ENCODE data around the gene ARL13A.

The ARL13A gene

GRCh38 chrX:100944601-100945000 is 24.9 kb upstream of the ARL13A start:
- no peaks in the 10 kb centered on the region for H3K4me1 ChIP-seq (ENCODE audit: low read depth, poor library complexity, severe bottlenecking)
- H3K4me3 ChIP-seq (IDR thresholded peaks at IDR 0.05; ENCODE audit: insufficient read depth, low read depth, low read length), result no peak overlapping the region
- no peaks in the 10 kb centered on the region for H4K20me1 ChIP-seq (ENCODE audit: insufficient read depth)
- no peaks in the 10 kb centered on the region for H3K27me3 ChIP-seq (ENCODE audit: insufficient read depth, low read depth)
- no peak overlapping the region for H3K9ac ChIP-seq
- no peak overlapping the region for H2AFZ ChIP-seq (ENCODE audit: low read depth)
- no peak for TF ChIP-seq CTCF (conservative IDR thresholded peaks at IDR 0.05; ENCODE audit: low read depth, low read length)
- H3K79me2 ChIP-seq (ENCODE audit: insufficient read depth, low read depth), result no peaks in the 10 kb centered on the region
- H3K27ac ChIP-seq, result no peak overlapping the region
- H3K4me2 ChIP-seq, result no peak overlapping the region
- no peaks in the 10 kb centered on the region for H3K36me3 ChIP-seq (ENCODE audit: insufficient read depth)

- no peak overlapping the region for H3K4me3 ChIP-seq (IDR thresholded peaks at IDR 0.05; ENCODE audit: insufficient read depth, low read depth, low read length)
- H3K27ac ChIP-seq, result no peak overlapping the region
- no peaks in the 10 kb centered on the region for H3K36me3 ChIP-seq (ENCODE audit: insufficient read depth)
- TF ChIP-seq CTCF (conservative IDR thresholded peaks at IDR 0.05; ENCODE audit: low read depth, low read length), result no peak
- no peaks in the 10 kb centered on the region for H3K27me3 ChIP-seq (ENCODE audit: insufficient read depth, low read depth)
- H3K4me2 ChIP-seq, result no peak overlapping the region
- no peaks in the 10 kb centered on the region for H4K20me1 ChIP-seq (ENCODE audit: insufficient read depth)
- no peak overlapping the region for H3K9ac ChIP-seq
- no peaks in the 10 kb centered on the region for H3K4me1 ChIP-seq (ENCODE audit: low read depth, poor library complexity, severe bottlenecking)
- no peaks in the 10 kb centered on the region for H3K79me2 ChIP-seq (ENCODE audit: insufficient read depth, low read depth)
- H2AFZ ChIP-seq (ENCODE audit: low read depth), result no peak overlapping the region
Measured at GRCh38 chrX:100946299-100946927, 23.1 kb upstream of the ARL13A start.

GRCh38 chrX:100948557-100948956 is 21.0 kb upstream of the ARL13A start:
- H3K36me3 ChIP-seq (ENCODE audit: insufficient read depth), result no peaks in the 10 kb centered on the region
- H3K27ac ChIP-seq, result no peak overlapping the region
- TF ChIP-seq CTCF (conservative IDR thresholded peaks at IDR 0.05; ENCODE audit: low read depth, low read length), result no peak
- no peak overlapping the region for H3K9ac ChIP-seq
- no peak overlapping the region for H2AFZ ChIP-seq (ENCODE audit: low read depth)
- no peaks in the 10 kb centered on the region for H4K20me1 ChIP-seq (ENCODE audit: insufficient read depth)
- no peaks in the 10 kb centered on the region for H3K27me3 ChIP-seq (ENCODE audit: insufficient read depth, low read depth)
- no peaks in the 10 kb centered on the region for H3K79me2 ChIP-seq (ENCODE audit: insufficient read depth, low read depth)
- H3K4me3 ChIP-seq (IDR thresholded peaks at IDR 0.05; ENCODE audit: insufficient read depth, low read depth, low read length), result no peak overlapping the region
- H3K4me1 ChIP-seq (ENCODE audit: low read depth, poor library complexity, severe bottlenecking), result no peaks in the 10 kb centered on the region
- H3K4me2 ChIP-seq, result no peak overlapping the region

- Histone ChIP-seq H3K27me3 (ENCODE audit: insufficient read depth, low read depth) (no peaks in the 10 kb centered on the region), H3K4me2 (no peak overlapping the region), H2AFZ (ENCODE audit: low read depth) (no peak overlapping the region), H3K4me3 (IDR thresholded peaks at IDR 0.05; ENCODE audit: insufficient read depth, low read depth, low read length) (no peak overlapping the region), H3K4me1 (ENCODE audit: low read depth, poor library complexity, severe bottlenecking) (no peaks in the 10 kb centered on the region), H3K79me2 (ENCODE audit: insufficient read depth, low read depth) (no peaks in the 10 kb centered on the region), H4K20me1 (ENCODE audit: insufficient read depth) (no peaks in the 10 kb centered on the region), H3K27ac (no peak overlapping the region), H3K36me3 (ENCODE audit: insufficient read depth) (no peaks in the 10 kb centered on the region), H3K9ac (no peak overlapping the region)
- no peak for TF ChIP-seq CTCF (conservative IDR thresholded peaks at IDR 0.05; ENCODE audit: low read depth, low read length)
Measured at GRCh38 chrX:100962811-100963210, 6.7 kb upstream of the ARL13A start.

Measured in KMS-11 (cell line).